Nephron progenitor cell (in vitro differentiated cells): Measurements from ENCODE around the gene C11orf97.
"Not testable (repeated sequence)": the region's sequence is repeated elsewhere in the genome, so short reads cannot be mapped to it uniquely, and the experiment has no call there.

ENCODE experiments used
- DNase-seq: peaks from one replicate; pipeline ENCODE4 v3.0.0; 2021
- H3K27ac Mint-ChIP-seq: 2 replicates; pipeline ENCODE4 v1.8.0; 2021; ENCODE audit warnings: mild to moderate bottlenecking, moderate library complexity, mixed read lengths
- H3K27me3 Mint-ChIP-seq: 2 replicates; pipeline ENCODE4 v1.8.0; 2021; ENCODE audit warnings: mild to moderate bottlenecking, low read depth, mixed read lengths; ENCODE audit not compliant: poor library complexity
- H3K36me3 Mint-ChIP-seq: 2 replicates; pipeline ENCODE4 v1.8.0; 2021; ENCODE audit warnings: low read depth, mixed read lengths
- H3K4me1 Mint-ChIP-seq: 2 replicates; pipeline ENCODE4 v1.8.0; 2021; ENCODE audit warnings: mixed read lengths
- H3K4me3 Mint-ChIP-seq: 2 replicates; pipeline ENCODE4 v1.8.0; 2021; ENCODE audit warnings: mild to moderate bottlenecking, moderate library complexity, mixed read lengths
- H3K9me3 Mint-ChIP-seq: 2 replicates; pipeline ENCODE4 v1.8.0; 2021; ENCODE audit warnings: mild to moderate bottlenecking, moderate library complexity, mixed read lengths
- CTCF ChIP-seq: fragments of 200-600 bp; sonication (generic); IDR thresholded peaks from 2 replicates; pipeline ENCODE4 v1.5.0; 2021; ENCODE audit warnings: antibody characterized with exemption

C11orf97 gene

GRCh38 chr11:94553938-94554337 is 41.7 kb downstream of the C11orf97 start:
- no peaks in the 10 kb centered on the region for H3K4me1 Mint-ChIP-seq
- peaks cover 3% of the 10 kb centered on the region for H3K27me3 Mint-ChIP-seq
- no peaks in the 10 kb centered on the region for H3K36me3 Mint-ChIP-seq
- no peak for DNase-seq
- no peak overlapping the region for H3K27ac Mint-ChIP-seq
- TF ChIP-seq CTCF, result no peak
- no peak overlapping the region for H3K4me3 Mint-ChIP-seq
- H3K9me3 Mint-ChIP-seq, result no peaks in the 10 kb centered on the region

GRCh38 chr11:94555752-94556329 is 43.6 kb downstream of the C11orf97 start:
- H3K27ac Mint-ChIP-seq, DNase-seq, H3K9me3 Mint-ChIP-seq, H3K36me3 Mint-ChIP-seq, H3K4me1 Mint-ChIP-seq, H3K27me3 Mint-ChIP-seq, H3K4me3 Mint-ChIP-seq: not testable (repeated sequence)

DNA sequence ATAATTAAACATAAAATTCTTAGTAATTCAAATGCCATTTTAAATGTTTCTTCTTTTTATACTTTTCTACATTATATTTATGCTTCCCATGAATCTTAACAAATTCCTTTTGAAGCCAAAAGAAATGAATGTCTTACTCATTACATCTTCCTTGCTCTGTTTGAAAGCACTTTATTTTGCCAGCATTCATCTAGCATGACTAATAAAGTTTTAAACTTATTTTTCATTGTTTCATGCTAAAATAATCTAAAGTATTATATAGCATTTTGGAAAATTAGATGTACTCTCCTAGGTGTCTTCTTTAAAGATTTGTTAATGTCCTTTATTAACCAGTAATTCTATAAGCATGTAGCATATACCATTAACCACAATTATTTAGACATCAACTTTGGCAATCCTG is 45.2 kb downstream of the C11orf97 start:
- H3K9me3 Mint-ChIP-seq, result no peaks in the 10 kb centered on the region
- H3K4me1 Mint-ChIP-seq, result no peaks in the 10 kb centered on the region
- H3K27me3 Mint-ChIP-seq, result peaks cover 5% of the 10 kb centered on the region
- no peak overlapping the region for H3K27ac Mint-ChIP-seq
- DNase-seq, result no peak
- H3K4me3 Mint-ChIP-seq, result no peak overlapping the region
- no peaks in the 10 kb centered on the region for H3K36me3 Mint-ChIP-seq
- TF ChIP-seq CTCF, result no peak

- Mint-ChIP-seq H3K9me3 (no peaks in the 10 kb centered on the region), H3K27me3 (peaks cover 5% of the 10 kb centered on the region), H3K4me3 (no peak overlapping the region), H3K27ac (no peak overlapping the region), H3K4me1 (peaks cover 5% of the 10 kb centered on the region), H3K36me3 (no peaks in the 10 kb centered on the region)
- DNase-seq, result no peak
- TF ChIP-seq CTCF, result no peak
Observed at GRCh38 chr11:94557992-94558391, 45.7 kb downstream of the C11orf97 start.

GRCh38 chr11:94558468-94558867 is 46.2 kb downstream of the C11orf97 start:
- no peak for DNase-seq

DNA sequence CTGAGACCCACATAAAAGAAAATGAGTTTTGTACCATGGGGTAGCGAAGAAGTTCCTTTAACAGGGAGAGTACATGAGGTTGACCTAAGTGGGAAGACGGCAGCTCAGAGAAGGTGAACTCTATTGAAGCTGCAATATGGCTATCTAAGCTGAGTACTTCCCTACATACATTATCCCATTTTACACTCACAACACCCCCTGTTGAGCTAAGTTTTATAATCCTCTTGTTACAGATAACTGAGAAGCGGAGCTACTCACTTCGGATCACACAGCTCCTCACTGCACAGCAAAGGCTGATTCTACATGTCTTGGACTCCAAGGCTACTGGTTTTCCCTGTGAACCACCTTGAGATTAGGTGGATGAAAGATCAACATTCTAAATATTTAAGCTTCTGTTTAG is 46.7 kb downstream of the C11orf97 start:
- no peak for DNase-seq
- TF ChIP-seq CTCF, result no peak
- Mint-ChIP-seq H3K27me3 (peaks cover 5% of the 10 kb centered on the region), H3K4me1 (peaks cover 9% of the 10 kb centered on the region), H3K36me3 (no peaks in the 10 kb centered on the region), H3K9me3 (no peaks in the 10 kb centered on the region), H3K4me3 (no peak overlapping the region), H3K27ac (no peak overlapping the region)

More at GRCh38 chr11:94558468-94558867, 46.2 kb downstream of the C11orf97 start:
- Mint-ChIP-seq H3K27ac (no peak overlapping the region), H3K27me3 (peaks cover 5% of the 10 kb centered on the region), H3K9me3 (no peaks in the 10 kb centered on the region), H3K4me3 (no peak overlapping the region), H3K4me1 (peaks cover 9% of the 10 kb centered on the region), H3K36me3 (no peaks in the 10 kb centered on the region)
- no peak for TF ChIP-seq CTCF
